GM12891 (cell line): ENCODE data around the gene NPHP4.

Experiments used
- DNase-seq: peaks from one replicate; pipeline ENCODE4 v3.0.0; 2011; ENCODE audit warnings: low spot score; ENCODE audit not compliant: insufficient read length
- FAIRE-seq: peaks from 2 replicates; lab custom pipeline; 2011; peaks lifted over from hg19 to GRCh38; lab: Jason Lieb, UNC
- PAX5 ChIP-seq: IDR thresholded peaks from 2 replicates; pipeline ENCODE4 v1.6.1; 2011; ENCODE audit warnings: low read length, moderate library complexity, mild to moderate bottlenecking; ENCODE audit not compliant: insufficient read depth, severe bottlenecking
- POLR2A ChIP-seq: IDR thresholded peaks from 2 replicates; pipeline ENCODE4 v1.6.1; 2011; ENCODE audit warnings: low read depth, low read length, control low read depth
- POLR2AphosphoS5 ChIP-seq: IDR thresholded peaks from 2 replicates; pipeline ENCODE4 v1.6.1; 2011; ENCODE audit warnings: low read depth, low read length, control low read depth
- POU2F2 ChIP-seq: IDR thresholded peaks from 2 replicates; pipeline ENCODE4 v1.6.1; 2011; ENCODE audit warnings: low read depth, mild to moderate bottlenecking, control low read depth, low read length, moderate library complexity
- SPI1 ChIP-seq: IDR thresholded peaks from 2 replicates; pipeline ENCODE4 v1.6.1; 2011; ENCODE audit warnings: low read depth, low read length, control low read depth
- TAF1 ChIP-seq: IDR thresholded peaks from 2 replicates; pipeline ENCODE4 v1.6.1; 2011; ENCODE audit warnings: low read depth, low read length, control low read depth

NPHP4 gene

DNA sequence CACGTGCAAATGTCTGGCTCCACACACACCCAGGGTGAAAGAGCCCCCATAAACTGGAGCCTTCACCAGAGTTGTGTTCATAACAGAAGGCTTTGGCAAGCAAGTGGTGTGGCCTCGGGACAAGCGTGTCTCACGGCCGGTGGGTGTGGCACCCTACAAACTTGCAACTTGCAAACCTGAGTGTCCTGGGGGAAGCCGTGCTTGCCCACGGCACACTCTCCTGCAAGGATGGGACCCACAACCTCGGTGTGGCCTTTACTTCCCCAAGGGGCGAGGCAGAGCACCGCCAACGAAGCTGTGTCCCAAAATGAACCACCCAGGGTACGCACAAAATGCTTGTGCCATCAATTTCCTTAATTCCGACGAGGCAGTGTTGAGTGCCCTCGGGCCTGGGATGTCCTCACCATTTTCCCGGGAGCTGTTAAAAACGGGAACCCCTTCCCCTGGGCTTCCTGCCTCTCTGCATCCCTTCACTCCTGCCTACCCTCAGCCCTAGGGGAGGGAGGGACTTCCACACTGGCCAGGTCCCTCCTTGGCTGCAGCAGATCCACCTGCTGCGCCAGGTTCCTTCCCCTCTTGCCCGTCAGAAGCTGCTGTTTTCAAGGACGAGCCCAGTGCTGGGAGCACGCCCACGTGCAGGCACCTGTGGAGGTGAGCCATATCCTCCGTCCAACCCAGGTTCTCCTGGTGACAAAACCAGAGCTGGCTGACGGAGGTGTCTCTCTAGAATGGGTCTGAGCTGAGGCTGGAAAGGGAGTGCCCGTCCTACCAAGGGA lies 111.4 kb downstream of the NPHP4 start:
- FAIRE-seq (no peak), DNase-seq (no peak)
- no peak for TF ChIP-seq POLR2AphosphoS5
- TF ChIP-seq TAF1 = no peak

- no peak for FAIRE-seq
- TF ChIP-seq PAX5 (no peak), POLR2A (no peak), POU2F2 (no peak), POLR2AphosphoS5 (no peak), SPI1 (no peak), TAF1 (no peak)
- no peak for DNase-seq
These were observed 112.8 kb downstream of the NPHP4 start for GRCh38 chr1:5879421-5879820.

GRCh38 chr1:5878971-5879370 lies 113.3 kb downstream of the NPHP4 start:
- no peak for DNase-seq
- TF ChIP-seq PAX5 (no peak), POLR2AphosphoS5 (no peak), POLR2A (no peak), SPI1 (no peak), POU2F2 (no peak), TAF1 (no peak)
- FAIRE-seq = no peak

DNA sequence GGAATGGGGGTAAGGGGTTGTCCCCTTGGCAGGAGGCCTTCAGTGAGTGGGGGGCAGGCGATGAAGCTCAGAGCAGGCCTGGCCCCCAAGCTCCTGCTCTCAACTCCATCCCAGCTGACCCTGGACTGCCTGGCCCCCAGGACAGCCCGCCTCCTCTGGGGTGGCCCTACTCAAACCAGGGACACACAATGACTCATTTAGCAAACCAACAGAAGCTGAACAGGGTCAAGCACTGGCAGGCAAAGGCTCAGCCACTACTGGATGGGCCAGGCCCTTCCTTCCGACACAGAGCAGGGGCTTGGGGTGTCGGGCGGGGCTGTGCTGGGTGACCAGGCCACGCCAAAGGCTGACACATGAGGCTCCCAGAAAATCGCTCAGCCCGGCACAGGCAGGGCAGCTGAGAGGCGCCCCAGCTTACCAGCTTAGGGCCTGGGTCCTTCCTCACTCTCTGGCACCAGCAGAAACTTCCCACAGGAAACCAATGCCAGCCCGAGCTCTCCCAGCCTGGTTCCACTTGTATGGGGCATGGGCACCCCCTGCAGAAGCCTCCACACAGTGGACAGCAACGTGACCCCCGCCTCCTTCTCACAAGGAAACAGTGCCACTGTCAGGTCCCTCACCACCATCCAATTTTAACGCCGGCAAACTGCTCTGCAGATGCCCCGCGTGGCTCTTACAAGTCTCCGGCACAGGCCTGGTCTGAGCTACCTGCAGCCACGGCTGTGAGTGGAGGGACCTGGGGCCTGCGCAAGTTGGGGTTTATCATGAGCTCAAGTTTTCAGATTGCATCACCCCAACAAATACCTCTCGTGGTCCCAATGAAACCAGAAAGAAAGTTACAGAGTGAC lies 114.3 kb downstream of the NPHP4 start:
- TF ChIP-seq TAF1 (no peak), POLR2A (no peak), PAX5 (no peak), POLR2AphosphoS5 (no peak)
- no peak for FAIRE-seq
- DNase-seq = no peak

GRCh38 chr1:5877001-5877400 lies 115.2 kb downstream of the NPHP4 start:
- DNase-seq = no peak
- TF ChIP-seq SPI1 (no peak), PAX5 (no peak), POLR2AphosphoS5 (no peak), POLR2A (no peak), POU2F2 (no peak)
- FAIRE-seq = no peak

GRCh38 chr1:5876094-5876650 lies 116.1 kb downstream of the NPHP4 start:
- DNase-seq = no peak
- no peak for FAIRE-seq
- TF ChIP-seq POLR2A = no peak
- TF ChIP-seq POLR2AphosphoS5 = no peak
- TF ChIP-seq SPI1 = no peak
- no peak for TF ChIP-seq PAX5
- TF ChIP-seq POU2F2 = no peak
- no peak for TF ChIP-seq TAF1

GRCh38 chr1:5875345-5875910 lies 116.8 kb downstream of the NPHP4 start:
- DNase-seq (no peak), FAIRE-seq (no peak)
- TF ChIP-seq POLR2AphosphoS5 = no peak
- TF ChIP-seq SPI1 = no peak
- TF ChIP-seq PAX5 = no peak
- TF ChIP-seq POLR2A = no peak
- no peak for TF ChIP-seq POU2F2
- TF ChIP-seq TAF1 = no peak

GRCh38 chr1:5874416-5875110 lies 117.7 kb downstream of the NPHP4 start:
- no peak for DNase-seq
- FAIRE-seq = no peak
- TF ChIP-seq PAX5 (no peak), TAF1 (no peak), POLR2A (no peak), SPI1 (no peak), POU2F2 (no peak), POLR2AphosphoS5 (no peak)

DNA sequence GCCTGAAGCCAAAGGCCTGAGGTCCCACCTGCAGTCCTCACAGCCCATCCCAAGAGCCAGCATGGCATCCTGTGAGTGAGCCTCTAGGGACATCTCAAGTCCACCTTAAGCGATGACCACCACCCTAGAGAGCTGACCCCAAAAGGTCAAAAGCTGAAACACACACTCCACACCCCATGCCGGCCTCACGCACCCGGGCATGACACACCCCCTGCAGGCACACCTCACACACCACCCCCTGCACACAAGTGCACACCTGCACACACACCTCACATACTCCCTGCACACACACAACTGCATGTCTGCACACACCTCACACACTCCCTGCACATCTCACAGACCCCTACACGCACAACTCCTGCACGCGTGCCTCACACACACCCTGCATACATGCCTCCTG lies 118.7 kb downstream of the NPHP4 start:
- TF ChIP-seq PAX5 = no peak
- TF ChIP-seq POLR2AphosphoS5 = no peak
- no peak for TF ChIP-seq POU2F2
- no peak for TF ChIP-seq SPI1
- TF ChIP-seq POLR2A = no peak
- no peak for TF ChIP-seq TAF1
- FAIRE-seq (no peak), DNase-seq (no peak)

- FAIRE-seq = no peak
- TF ChIP-seq PAX5 (no peak), SPI1 (no peak), POLR2A (no peak), TAF1 (no peak), POLR2AphosphoS5 (no peak), POU2F2 (no peak)
- DNase-seq = no peak
These were observed 119.3 kb downstream of the NPHP4 start for GRCh38 chr1:5872886-5873285.
